MG63 (cell line): Measurements from ENCODE around the gene BOC. TPM values are rescaled to one million over a fixed set of nuclear protein-coding genes. Genes with fewer than 3 reads are reported as not detected.

Experiments used
- DNase-seq: peaks from one replicate; pipeline ENCODE4 v3.0.0-alpha.2; 2020
- H3K27me3 ChIP-seq: fragments of 250-450 bp; sonication (Bioruptor Pico); 2 replicates; pipeline ENCODE4 v1.5.1; 2020; ENCODE audit warnings: mild to moderate bottlenecking, moderate library complexity
- H3K36me3 ChIP-seq: fragments of 250-450 bp; sonication (Bioruptor Pico); 2 replicates; pipeline ENCODE4 v1.5.1; 2020; ENCODE audit warnings: mild to moderate bottlenecking, moderate library complexity
- H3K4me3 ChIP-seq: fragments of 250-450 bp; sonication (Bioruptor Pico); 2 replicates; pipeline ENCODE4 v1.5.1; 2020; ENCODE audit warnings: mild to moderate bottlenecking, moderate library complexity
- H3K9me3 ChIP-seq: fragments of 250-450 bp; sonication (Bioruptor Pico); 2 replicates; pipeline ENCODE4 v1.5.1; 2020; ENCODE audit warnings: mild to moderate bottlenecking, moderate library complexity
- total RNA-seq: library from RNA; depleted of rRNA; stranded (reverse); fragments of >200 nt; shearing (Covaris generic); gene quantifications from 2 replicates; pipeline ENCODE4 v1.2.3, GENCODE V29; 2014; ENCODE audit warnings: low replicate concordance

The BOC gene
- total RNA-seq, 1 experiment from 2014 or later: 1.4 TPM

GRCh38 chr3:113270068-113270467 is 58.7 kb downstream of the BOC start:
- Histone ChIP-seq H3K27me3 (no peaks in the 10 kb centered on the region), H3K9me3 (no peaks in the 10 kb centered on the region), H3K36me3 (no peaks in the 10 kb centered on the region), H3K4me3 (no peak overlapping the region)
- DNase-seq: no peak

DNA sequence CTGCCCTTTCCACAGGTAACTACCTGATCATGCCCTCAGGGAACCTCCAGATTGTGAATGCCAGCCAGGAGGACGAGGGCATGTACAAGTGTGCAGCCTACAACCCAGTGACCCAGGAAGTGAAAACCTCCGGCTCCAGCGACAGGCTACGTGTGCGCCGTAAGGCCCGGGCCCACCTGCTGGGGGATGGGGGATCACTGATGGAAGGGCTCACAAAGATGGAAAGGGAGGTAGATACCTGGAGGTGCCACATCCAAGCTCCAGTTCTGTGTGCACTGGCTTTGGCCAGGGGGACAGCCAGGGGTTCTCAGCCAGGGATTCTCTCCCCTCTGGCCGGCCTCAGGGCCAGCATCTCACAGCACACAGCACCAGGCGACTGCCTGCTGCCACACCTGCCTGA is 59.4 kb downstream of the BOC start:
- Histone ChIP-seq H3K36me3 (no peaks in the 10 kb centered on the region), H3K4me3 (no peak overlapping the region), H3K9me3 (no peaks in the 10 kb centered on the region), H3K27me3 (no peaks in the 10 kb centered on the region)
- no peak for DNase-seq

- H3K9me3 ChIP-seq: no peaks in the 10 kb centered on the region
- no peaks in the 10 kb centered on the region for H3K36me3 ChIP-seq
- no peak for DNase-seq
- H3K4me3 ChIP-seq: no peak overlapping the region
- H3K27me3 ChIP-seq: no peaks in the 10 kb centered on the region
These were observed 59.8 kb downstream of the BOC start for GRCh38 chr3:113271189-113271588.

DNA sequence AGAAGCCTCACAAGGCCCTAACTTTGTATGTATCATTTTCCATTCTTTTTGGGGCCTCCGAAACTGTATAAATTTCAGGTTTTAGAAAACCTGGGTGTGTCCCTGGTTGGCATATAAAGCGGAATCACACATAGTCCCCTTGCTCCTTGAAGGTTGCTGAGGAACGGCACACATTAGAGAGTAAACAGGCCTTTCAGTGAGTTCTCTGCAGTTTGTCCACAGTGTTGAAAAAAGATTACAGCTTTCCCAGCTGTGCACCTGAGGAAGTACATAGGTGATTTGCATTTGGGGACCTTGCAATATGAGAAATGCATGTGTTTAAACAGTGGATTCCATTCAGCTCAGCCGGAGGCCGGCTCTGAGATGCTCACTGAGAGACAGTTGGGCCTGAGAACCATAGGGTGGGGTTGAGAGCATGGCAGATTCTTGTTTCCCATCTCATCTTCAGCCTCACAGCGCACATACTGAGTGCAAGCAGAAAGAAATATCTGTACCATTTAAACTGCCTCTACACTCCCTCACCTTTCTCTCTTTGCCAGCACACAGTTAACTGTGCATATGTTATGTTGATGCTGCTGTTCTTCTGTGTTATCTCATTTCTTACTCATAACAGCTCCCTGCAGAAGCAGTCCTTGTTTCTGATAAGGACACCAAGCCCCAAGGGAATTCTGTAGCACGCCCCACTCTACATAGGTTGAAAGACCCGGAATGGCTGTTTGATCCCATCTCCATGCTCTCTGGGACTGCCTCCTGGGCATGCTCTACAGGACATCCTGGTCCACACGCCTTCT is 60.4 kb downstream of the BOC start:
- no peak for DNase-seq
- Histone ChIP-seq H3K36me3 (no peaks in the 10 kb centered on the region), H3K9me3 (no peaks in the 10 kb centered on the region)

DNA sequence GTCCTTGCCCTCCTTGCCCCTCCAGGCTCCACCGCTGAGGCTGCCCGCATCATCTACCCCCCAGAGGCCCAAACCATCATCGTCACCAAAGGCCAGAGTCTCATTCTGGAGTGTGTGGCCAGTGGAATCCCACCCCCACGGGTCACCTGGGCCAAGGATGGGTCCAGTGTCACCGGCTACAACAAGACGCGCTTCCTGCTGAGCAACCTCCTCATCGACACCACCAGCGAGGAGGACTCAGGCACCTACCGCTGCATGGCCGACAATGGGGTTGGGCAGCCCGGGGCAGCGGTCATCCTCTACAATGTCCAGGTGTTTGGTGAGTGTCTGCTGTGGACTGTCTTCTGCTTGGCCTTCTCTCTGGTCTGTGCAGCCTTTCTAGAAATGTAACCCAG is 61.0 kb downstream of the BOC start:
- DNase-seq: no peak
- Histone ChIP-seq H3K36me3 (no peaks in the 10 kb centered on the region), H3K9me3 (no peaks in the 10 kb centered on the region), H3K4me3 (no peak overlapping the region), H3K27me3 (no peaks in the 10 kb centered on the region)

More for the DNA sequence above, 60.4 kb downstream of the BOC start:
- H3K27me3 ChIP-seq: no peaks in the 10 kb centered on the region
- no peak overlapping the region for H3K4me3 ChIP-seq

- no peaks in the 10 kb centered on the region for H3K27me3 ChIP-seq
- H3K36me3 ChIP-seq: no peaks in the 10 kb centered on the region
- DNase-seq: no peak
These were observed 61.7 kb downstream of the BOC start for GRCh38 chr3:113273011-113273410.

GRCh38 chr3:113273604-113274378 is 62.4 kb downstream of the BOC start:
- no peak for DNase-seq
- H3K36me3 ChIP-seq: no peaks in the 10 kb centered on the region
- no peaks in the 10 kb centered on the region for H3K9me3 ChIP-seq

More at GRCh38 chr3:113273011-113273410, 61.7 kb downstream of the BOC start:
- Histone ChIP-seq H3K4me3 (no peak overlapping the region), H3K9me3 (no peaks in the 10 kb centered on the region)

DNA sequence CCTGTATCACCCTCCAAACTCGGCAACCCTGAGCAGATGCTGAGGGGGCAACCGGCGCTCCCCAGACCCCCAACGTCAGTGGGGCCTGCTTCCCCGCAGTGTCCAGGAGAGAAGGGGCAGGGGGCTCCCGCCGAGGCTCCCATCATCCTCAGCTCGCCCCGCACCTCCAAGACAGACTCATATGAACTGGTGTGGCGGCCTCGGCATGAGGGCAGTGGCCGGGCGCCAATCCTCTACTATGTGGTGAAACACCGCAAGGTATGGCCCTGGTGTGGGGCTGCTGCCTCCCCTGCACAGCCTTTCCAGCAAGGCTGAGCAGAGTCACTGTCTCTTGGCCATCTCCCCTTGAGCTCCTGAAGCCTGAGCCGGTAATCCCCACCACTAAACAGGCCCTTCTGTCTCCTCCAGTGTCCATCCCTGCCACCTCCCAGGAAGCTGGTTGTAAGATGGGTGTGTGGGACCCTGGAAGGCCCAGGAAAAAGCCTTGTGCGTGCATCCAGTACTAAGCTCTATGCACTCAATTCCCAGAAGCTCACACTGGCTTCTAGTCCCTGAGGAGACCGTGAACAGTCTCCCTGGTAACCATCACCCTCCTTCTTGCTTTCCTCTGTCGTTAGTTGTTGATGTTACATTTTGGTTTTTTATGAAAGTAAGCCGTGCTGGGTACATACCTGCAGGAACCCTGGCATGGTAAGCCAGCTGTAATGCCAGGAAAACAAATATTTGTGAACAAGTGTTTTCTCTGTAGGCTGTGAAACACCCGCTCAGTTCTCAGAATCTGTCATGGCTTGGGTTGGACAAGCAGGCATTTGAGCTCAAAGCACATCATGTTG is 63.3 kb downstream of the BOC start:
- Histone ChIP-seq H3K9me3 (no peaks in the 10 kb centered on the region), H3K4me3 (no peak overlapping the region), H3K36me3 (no peaks in the 10 kb centered on the region), H3K27me3 (no peaks in the 10 kb centered on the region)
- no peak for DNase-seq

More at GRCh38 chr3:113273604-113274378, 62.4 kb downstream of the BOC start:
- Histone ChIP-seq H3K27me3 (no peaks in the 10 kb centered on the region), H3K4me3 (no peak overlapping the region)

DNA sequence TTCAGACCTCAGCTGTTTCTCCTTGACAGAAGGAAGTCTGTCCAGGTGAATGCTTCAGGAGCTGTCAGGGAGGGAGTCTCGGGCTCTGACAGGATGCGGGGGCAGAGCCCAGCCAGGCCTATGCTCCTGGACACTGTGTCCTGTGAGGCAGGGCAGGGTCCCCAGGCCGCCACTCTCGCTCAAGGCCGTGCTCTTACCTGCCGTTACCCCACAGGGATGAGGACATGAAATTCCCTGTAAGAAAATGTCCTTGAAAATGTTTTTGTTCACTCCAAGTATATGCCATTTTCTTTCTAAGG is 63.9 kb downstream of the BOC start:
- DNase-seq: no peak
- no peak overlapping the region for H3K4me3 ChIP-seq
- no peaks in the 10 kb centered on the region for H3K9me3 ChIP-seq
- H3K27me3 ChIP-seq: no peaks in the 10 kb centered on the region
- no peaks in the 10 kb centered on the region for H3K36me3 ChIP-seq

- no peaks in the 10 kb centered on the region for H3K9me3 ChIP-seq
- no peak for DNase-seq
- no peaks in the 10 kb centered on the region for H3K36me3 ChIP-seq
- H3K27me3 ChIP-seq: no peaks in the 10 kb centered on the region
- no peak overlapping the region for H3K4me3 ChIP-seq
These were observed 64.2 kb downstream of the BOC start for GRCh38 chr3:113275583-113275928.

DNA sequence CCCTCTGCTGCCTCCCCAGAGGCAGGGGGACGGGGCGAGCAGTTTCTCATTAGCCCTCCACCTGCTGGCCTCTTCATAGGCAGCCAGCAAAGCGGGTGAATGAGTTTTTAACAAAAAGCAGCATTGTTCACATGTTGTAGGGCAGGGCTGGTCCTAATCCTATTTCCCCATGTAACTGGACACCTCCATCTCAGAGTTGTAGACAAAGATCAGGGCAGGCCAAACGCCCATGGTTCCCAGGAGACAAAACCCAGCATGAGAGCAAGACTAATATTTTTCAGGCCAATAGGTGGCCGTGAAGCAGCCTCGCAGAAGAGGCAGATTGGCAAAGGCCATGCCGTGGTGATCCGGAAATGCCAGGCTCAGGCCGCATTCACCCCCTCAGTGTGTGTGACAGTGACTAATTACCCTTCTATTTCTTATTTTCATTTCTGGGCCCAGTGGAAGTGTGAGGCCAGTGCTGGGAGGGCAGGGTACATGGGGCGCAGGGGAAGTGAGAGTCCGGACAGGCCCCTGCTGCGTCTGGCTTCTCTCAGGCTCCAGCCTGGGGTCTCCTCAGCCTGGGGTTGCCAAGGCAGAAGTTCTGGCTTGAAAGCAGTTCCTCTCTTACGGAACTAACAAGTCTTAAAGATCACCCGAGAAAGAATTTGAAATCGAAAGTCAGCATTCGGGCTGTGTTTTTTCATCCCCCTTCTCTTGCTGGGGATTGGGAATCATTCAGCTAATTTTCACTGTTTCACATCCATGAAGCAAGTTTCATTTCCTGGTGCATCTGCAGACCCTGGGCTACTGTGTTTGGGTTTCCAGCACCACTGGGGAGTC is 64.8 kb downstream of the BOC start:
- Histone ChIP-seq H3K4me3 (no peak overlapping the region), H3K9me3 (no peaks in the 10 kb centered on the region), H3K36me3 (no peaks in the 10 kb centered on the region), H3K27me3 (no peaks in the 10 kb centered on the region)
- DNase-seq: no peak

- Histone ChIP-seq H3K9me3 (no peaks in the 10 kb centered on the region), H3K36me3 (no peaks in the 10 kb centered on the region), H3K4me3 (no peak overlapping the region), H3K27me3 (no peaks in the 10 kb centered on the region)
- DNase-seq: no peak
These were observed 65.4 kb downstream of the BOC start for GRCh38 chr3:113276751-113277080.

GRCh38 chr3:113277414-113277813 is 66.1 kb downstream of the BOC start:
- H3K9me3 ChIP-seq: no peaks in the 10 kb centered on the region
- DNase-seq: no peak
- H3K4me3 ChIP-seq: no peak overlapping the region
- no peaks in the 10 kb centered on the region for H3K36me3 ChIP-seq
- H3K27me3 ChIP-seq: no peaks in the 10 kb centered on the region

GRCh38 chr3:113277941-113278598 is 66.7 kb downstream of the BOC start:
- Histone ChIP-seq H3K36me3 (no peaks in the 10 kb centered on the region), H3K27me3 (no peaks in the 10 kb centered on the region), H3K4me3 (no peak overlapping the region), H3K9me3 (no peaks in the 10 kb centered on the region)
- no peak for DNase-seq

DNA sequence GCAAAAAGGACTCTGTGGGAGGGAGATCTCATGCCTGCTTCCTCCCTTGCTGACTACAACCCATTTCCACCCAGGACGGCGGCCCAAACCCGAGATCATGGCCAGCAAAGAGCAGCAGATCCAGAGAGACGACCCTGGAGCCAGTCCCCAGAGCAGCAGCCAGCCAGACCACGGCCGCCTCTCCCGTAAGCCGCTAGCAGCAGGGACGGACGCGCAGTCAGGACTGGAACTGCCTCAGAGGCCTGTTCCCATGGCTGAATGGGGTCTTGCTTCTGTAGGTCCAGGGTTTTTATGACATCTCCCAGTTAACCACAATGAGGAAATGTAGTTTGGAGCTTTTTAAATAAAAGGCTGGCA is 67.2 kb downstream of the BOC start:
- DNase-seq: no peak
- no peak overlapping the region for H3K4me3 ChIP-seq
- H3K27me3 ChIP-seq: no peaks in the 10 kb centered on the region
- H3K36me3 ChIP-seq: no peaks in the 10 kb centered on the region
- H3K9me3 ChIP-seq: no peaks in the 10 kb centered on the region

GRCh38 chr3:113279686-113280085 is 68.3 kb downstream of the BOC start:
- no peaks in the 10 kb centered on the region for H3K9me3 ChIP-seq
- H3K36me3 ChIP-seq: no peaks in the 10 kb centered on the region
- H3K4me3 ChIP-seq: no peak overlapping the region
- H3K27me3 ChIP-seq: no peaks in the 10 kb centered on the region
- DNase-seq: no peak
